ENCODE results near the gene RALGPS1. TPM values are rescaled to one million over a fixed set of nuclear protein-coding genes. Genes with fewer than 3 reads are reported as not detected.

Gene RALGPS1
- total RNA-seq, 4 donors from 2014 or later, result 4.7 to 18.1 (median 5.0) TPM

DNA sequence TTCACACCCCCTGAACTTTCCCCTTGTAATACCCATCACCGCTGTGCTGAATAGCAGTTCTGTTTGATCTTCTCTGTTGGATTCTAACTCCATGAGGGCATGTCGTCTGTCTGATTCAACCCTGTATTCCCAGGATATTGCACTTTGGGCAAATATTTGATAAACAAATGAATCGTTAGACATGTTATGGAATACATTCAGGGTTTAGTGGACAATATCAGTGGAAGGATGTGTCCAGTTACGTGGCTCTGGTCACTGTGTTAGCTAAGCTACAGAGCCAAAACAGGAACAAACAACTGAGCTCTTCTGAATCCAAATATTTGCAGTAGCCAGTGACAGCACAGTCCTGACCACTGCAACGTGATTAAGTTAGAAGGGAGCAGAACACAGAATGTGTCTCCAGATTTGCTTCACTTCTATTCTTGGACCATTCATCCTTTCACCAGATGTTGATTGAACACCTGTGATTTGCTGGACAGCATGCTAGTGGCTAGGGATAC lies 194.7 kb downstream of the RALGPS1 start:
- no peak for TF ChIP-seq CTCF (IDR thresholded peaks at IDR 0.05; ENCODE audit: low read depth)

GRCh38 chr9:127112056-127112455 lies 197.5 kb downstream of the RALGPS1 start:
- no peak for TF ChIP-seq CTCF (IDR thresholded peaks at IDR 0.05; ENCODE audit: low read depth)

DNA sequence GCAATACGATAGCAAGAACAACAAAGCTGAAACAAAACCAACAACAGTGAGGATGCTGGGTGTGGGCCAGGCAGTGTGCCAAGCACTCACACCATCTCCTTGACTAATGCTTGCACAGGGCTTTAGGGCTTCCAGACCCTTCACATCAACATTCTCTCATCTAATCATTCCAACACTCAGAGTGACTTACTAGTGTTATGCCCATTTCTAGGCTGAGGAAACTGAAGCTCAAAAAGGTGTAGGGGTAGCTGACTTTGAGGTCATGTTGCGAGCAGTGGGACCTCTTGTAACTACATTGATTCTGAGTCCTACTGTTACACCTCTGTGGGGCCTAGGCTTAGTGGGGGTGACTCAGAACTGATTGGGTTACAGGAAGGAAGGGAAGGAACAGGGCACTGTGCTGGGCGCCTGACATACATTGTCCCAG lies 198.2 kb downstream of the RALGPS1 start:
- no peak for TF ChIP-seq CTCF (IDR thresholded peaks at IDR 0.05; ENCODE audit: low read depth)

GRCh38 chr9:127113191-127113972 lies 198.8 kb downstream of the RALGPS1 start:
- TF ChIP-seq CTCF (IDR thresholded peaks at IDR 0.05; ENCODE audit: low read depth), result no peak

GRCh38 chr9:127114606-127115005 lies 200.0 kb downstream of the RALGPS1 start:
- TF ChIP-seq CTCF (IDR thresholded peaks at IDR 0.05; ENCODE audit: low read depth), result no peak

GRCh38 chr9:127116088-127116726 lies 201.6 kb downstream of the RALGPS1 start:
- no peak for TF ChIP-seq CTCF (IDR thresholded peaks at IDR 0.05; ENCODE audit: low read depth)

DNA sequence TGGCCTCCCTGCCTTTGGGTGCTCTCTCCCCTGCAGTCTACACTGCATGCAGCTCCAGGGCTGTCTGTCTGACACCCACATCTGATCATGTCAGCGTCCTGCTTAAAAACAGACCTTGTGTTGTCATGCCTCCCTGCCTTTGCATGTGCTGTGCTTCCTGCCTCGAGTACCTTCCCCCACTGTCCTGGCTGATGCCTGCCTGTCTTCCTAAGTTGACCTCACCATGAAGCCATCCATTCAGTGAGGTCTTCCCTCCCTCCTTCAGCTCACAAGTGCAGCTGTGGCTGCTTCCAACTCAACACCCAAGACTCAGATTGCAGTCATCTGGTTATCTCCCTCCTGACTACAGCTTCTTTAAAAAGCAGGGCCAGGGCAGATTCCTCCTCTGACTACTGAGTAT lies 202.4 kb downstream of the RALGPS1 start:
- no peak for TF ChIP-seq CTCF (IDR thresholded peaks at IDR 0.05; ENCODE audit: low read depth)

Measured in subcutaneous adipose tissue (tissue), 4 donors.